Measurements from ENCODE around the gene NOP56.

DNA sequence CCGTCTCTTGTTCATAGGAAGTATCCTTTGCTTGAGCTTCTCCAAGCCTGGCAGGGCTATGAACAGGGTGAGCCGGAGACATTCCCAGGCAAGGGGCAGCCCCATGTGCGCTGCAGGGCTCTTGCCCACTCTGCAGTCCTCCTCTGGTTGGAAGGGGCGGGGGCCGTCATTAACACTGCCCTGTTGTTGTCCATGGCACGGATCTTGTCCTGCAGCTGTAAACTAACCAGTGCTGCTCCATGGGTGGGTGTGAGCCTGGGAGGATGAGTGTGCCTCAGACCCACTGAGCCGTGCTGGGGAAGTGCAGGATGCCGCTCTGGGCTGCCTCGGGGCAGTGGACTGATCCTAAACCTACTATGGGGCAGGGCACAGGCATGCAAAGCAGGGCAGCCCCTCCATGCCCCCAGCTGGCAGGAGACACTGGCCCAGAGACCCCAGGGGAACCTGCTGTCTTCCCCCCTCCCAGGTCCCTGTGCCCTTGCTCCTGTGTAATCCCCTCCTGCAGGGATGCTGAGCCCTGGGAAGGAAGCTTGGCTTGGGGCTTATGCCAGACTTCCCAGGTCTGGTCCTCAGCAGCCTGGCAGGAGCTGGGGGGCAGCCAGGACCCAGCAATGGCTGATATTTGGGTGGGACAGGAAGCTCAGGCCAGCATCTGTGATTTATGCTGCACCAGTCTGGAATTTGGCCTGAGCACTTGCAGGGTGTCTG lies 48.6 kb downstream of the NOP56 start:
- TF ChIP-seq, protein P1, sequence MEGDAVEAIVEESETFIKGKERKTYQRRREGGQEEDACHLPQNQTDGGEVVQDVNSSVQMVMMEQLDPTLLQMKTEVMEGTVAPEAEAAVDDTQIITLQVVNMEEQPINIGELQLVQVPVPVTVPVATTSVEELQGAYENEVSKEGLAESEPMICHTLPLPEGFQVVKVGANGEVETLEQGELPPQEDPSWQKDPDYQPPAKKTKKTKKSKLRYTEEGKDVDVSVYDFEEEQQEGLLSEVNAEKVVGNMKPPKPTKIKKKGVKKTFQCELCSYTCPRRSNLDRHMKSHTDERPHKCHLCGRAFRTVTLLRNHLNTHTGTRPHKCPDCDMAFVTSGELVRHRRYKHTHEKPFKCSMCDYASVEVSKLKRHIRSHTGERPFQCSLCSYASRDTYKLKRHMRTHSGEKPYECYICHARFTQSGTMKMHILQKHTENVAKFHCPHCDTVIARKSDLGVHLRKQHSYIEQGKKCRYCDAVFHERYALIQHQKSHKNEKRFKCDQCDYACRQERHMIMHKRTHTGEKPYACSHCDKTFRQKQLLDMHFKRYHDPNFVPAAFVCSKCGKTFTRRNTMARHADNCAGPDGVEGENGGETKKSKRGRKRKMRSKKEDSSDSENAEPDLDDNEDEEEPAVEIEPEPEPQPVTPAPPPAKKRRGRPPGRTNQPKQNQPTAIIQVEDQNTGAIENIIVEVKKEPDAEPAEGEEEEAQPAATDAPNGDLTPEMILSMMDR (conservative IDR thresholded peaks at IDR 0.05; ENCODE audit: low read depth, low read length), result no peak
- TF ChIP-seq POLR2A (IDR thresholded peaks at IDR 0.05; ENCODE audit: low read depth, low read length) (no peak), RAD21 (IDR thresholded peaks at IDR 0.05; ENCODE audit: low read length) (no peak), CEBPB (IDR thresholded peaks at IDR 0.05; ENCODE audit: low read depth, low read length) (no peak), RCOR1 (IDR thresholded peaks at IDR 0.05; ENCODE audit: insufficient replicate concordance, low read length) (no peak), SMC3 (IDR thresholded peaks at IDR 0.05; ENCODE audit: low read depth, low read length) (no peak), RFX5 (IDR thresholded peaks at IDR 0.05; ENCODE audit: low read depth, low read length) (no peak), MAFK (IDR thresholded peaks at IDR 0.05; ENCODE audit: low read depth, low read length) (no peak), MXI1 (IDR thresholded peaks at IDR 0.05; ENCODE audit: borderline replicate concordance, low read depth, low read length) (no peak)
- TF ChIP-seq, protein P2, sequence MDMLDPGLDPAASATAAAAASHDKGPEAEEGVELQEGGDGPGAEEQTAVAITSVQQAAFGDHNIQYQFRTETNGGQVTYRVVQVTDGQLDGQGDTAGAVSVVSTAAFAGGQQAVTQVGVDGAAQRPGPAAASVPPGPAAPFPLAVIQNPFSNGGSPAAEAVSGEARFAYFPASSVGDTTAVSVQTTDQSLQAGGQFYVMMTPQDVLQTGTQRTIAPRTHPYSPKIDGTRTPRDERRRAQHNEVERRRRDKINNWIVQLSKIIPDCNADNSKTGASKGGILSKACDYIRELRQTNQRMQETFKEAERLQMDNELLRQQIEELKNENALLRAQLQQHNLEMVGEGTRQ (IDR thresholded peaks at IDR 0.05; ENCODE audit: low read depth, low read length), result no peak
- TF ChIP-seq, protein P3, sequence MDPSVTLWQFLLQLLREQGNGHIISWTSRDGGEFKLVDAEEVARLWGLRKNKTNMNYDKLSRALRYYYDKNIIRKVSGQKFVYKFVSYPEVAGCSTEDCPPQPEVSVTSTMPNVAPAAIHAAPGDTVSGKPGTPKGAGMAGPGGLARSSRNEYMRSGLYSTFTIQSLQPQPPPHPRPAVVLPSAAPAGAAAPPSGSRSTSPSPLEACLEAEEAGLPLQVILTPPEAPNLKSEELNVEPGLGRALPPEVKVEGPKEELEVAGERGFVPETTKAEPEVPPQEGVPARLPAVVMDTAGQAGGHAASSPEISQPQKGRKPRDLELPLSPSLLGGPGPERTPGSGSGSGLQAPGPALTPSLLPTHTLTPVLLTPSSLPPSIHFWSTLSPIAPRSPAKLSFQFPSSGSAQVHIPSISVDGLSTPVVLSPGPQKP (IDR thresholded peaks at IDR 0.05; ENCODE audit: borderline replicate concordance, low read depth, low read length), result no peak
